HPDE6-E6E7 (cell line): ENCODE data around the gene ADAMTS17.

Experiments
- DNase-seq: peaks from one replicate; pipeline ENCODE4 v3.0.0; 2011; ENCODE audit warnings: missing footprints; ENCODE audit errors: extremely low spot score

Gene ADAMTS17

GRCh38 chr15:100221471-100222348 lies 120.1 kb downstream of the ADAMTS17 start:
- no peak for DNase-seq

- DNase-seq, result no peak
These were observed 121.6 kb downstream of the ADAMTS17 start for GRCh38 chr15:100220058-100220768.

GRCh38 chr15:100218434-100218833 lies 123.3 kb downstream of the ADAMTS17 start:
- no peak for DNase-seq

GRCh38 chr15:100216182-100216581 lies 125.6 kb downstream of the ADAMTS17 start:
- no peak for DNase-seq

- DNase-seq, result no peak
These were observed 126.0 kb downstream of the ADAMTS17 start for GRCh38 chr15:100215843-100216169.

- no peak for DNase-seq
These were observed 126.5 kb downstream of the ADAMTS17 start for GRCh38 chr15:100215031-100215842.

- no peak for DNase-seq
These were observed 129.6 kb downstream of the ADAMTS17 start for GRCh38 chr15:100211855-100212850.

- DNase-seq, result no peak
These were observed 131.4 kb downstream of the ADAMTS17 start for GRCh38 chr15:100210338-100210737.

- no peak for DNase-seq
These were observed 132.7 kb downstream of the ADAMTS17 start for GRCh38 chr15:100208921-100209603.

GRCh38 chr15:100207053-100207452 lies 134.7 kb downstream of the ADAMTS17 start:
- DNase-seq, result no peak

GRCh38 chr15:100206643-100207042 lies 135.1 kb downstream of the ADAMTS17 start:
- no peak for DNase-seq

GRCh38 chr15:100205549-100206295 lies 136.1 kb downstream of the ADAMTS17 start:
- no peak for DNase-seq

GRCh38 chr15:100204771-100205170 lies 137.0 kb downstream of the ADAMTS17 start:
- DNase-seq, result no peak

GRCh38 chr15:100204211-100204610 lies 137.6 kb downstream of the ADAMTS17 start:
- DNase-seq, result no peak

GRCh38 chr15:100202309-100202960 lies 139.3 kb downstream of the ADAMTS17 start:
- no peak for DNase-seq

GRCh38 chr15:100201376-100202280 lies 140.1 kb downstream of the ADAMTS17 start:
- no peak for DNase-seq

GRCh38 chr15:100200287-100200880 lies 141.4 kb downstream of the ADAMTS17 start:
- no peak for DNase-seq
